Bronchial epithelial cell (primary cell): ENCODE results near the gene WFDC9. TPM values are rescaled to one million over a fixed set of nuclear protein-coding genes. Genes with fewer than 3 reads are reported as not detected.
"Not testable (repeated sequence)": the region's sequence is repeated elsewhere in the genome, so short reads cannot be mapped to it uniquely, and the experiment has no call there.

Source experiments
- DNase-seq: peaks from one replicate; pipeline ENCODE4 v3.0.0-alpha.2; 2010; ENCODE audit warnings: low read depth
- FAIRE-seq: peaks from 2 replicates; lab custom pipeline; 2011; peaks lifted over from hg19 to GRCh38; lab: Jason Lieb, UNC
- H3K27me3 ChIP-seq: 2 replicates; pipeline ENCODE4 v1.5.1; 2011; ENCODE audit warnings: low read length; ENCODE audit not compliant: control insufficient read depth, insufficient read depth
- H3K36me3 ChIP-seq: 2 replicates; pipeline ENCODE4 v1.5.1; 2011; ENCODE audit warnings: low read length; ENCODE audit not compliant: control insufficient read depth, insufficient read depth
- H3K4me3 ChIP-seq: 2 replicates; pipeline ENCODE4 v1.5.1; 2011; ENCODE audit warnings: mild to moderate bottlenecking, low read depth, low read length, control low read depth
- total RNA-seq: library from RNA; depleted of rRNA; stranded (reverse); fragments of >200 nt; gene quantifications from 2 replicates; pipeline ENCODE4 v1.2.1, GENCODE V29; 2014
- TF ChIP-seq, protein P1 (sequence below): IDR thresholded peaks from 2 replicates; pipeline ENCODE4 v1.5.1; 2011; ENCODE audit warnings: mild to moderate bottlenecking, moderate library complexity, low read length, control low read depth, inconsistent platforms; ENCODE audit not compliant: insufficient read depth, severe bottlenecking

Gene WFDC9
- not detected in 2 replicates for total RNA-seq

GRCh38 chr20:45631184-45631583, at the start of gene WFDC9:
Gene WFDC9, minus strand, starts transcription at chr20:45631284. Its CDS starts 21,103 bp downstream, at chr20:45610181.
- no peak for FAIRE-seq
- no peaks in the 10 kb centered on the region for H3K36me3 ChIP-seq
- TF ChIP-seq, protein P1, sequence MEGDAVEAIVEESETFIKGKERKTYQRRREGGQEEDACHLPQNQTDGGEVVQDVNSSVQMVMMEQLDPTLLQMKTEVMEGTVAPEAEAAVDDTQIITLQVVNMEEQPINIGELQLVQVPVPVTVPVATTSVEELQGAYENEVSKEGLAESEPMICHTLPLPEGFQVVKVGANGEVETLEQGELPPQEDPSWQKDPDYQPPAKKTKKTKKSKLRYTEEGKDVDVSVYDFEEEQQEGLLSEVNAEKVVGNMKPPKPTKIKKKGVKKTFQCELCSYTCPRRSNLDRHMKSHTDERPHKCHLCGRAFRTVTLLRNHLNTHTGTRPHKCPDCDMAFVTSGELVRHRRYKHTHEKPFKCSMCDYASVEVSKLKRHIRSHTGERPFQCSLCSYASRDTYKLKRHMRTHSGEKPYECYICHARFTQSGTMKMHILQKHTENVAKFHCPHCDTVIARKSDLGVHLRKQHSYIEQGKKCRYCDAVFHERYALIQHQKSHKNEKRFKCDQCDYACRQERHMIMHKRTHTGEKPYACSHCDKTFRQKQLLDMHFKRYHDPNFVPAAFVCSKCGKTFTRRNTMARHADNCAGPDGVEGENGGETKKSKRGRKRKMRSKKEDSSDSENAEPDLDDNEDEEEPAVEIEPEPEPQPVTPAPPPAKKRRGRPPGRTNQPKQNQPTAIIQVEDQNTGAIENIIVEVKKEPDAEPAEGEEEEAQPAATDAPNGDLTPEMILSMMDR = no peak
- no peak for DNase-seq
- no peak within 1 kb of the TSS for H3K4me3 ChIP-seq
- H3K27me3 ChIP-seq = peaks cover 1% of the 10 kb centered on the region

DNA sequence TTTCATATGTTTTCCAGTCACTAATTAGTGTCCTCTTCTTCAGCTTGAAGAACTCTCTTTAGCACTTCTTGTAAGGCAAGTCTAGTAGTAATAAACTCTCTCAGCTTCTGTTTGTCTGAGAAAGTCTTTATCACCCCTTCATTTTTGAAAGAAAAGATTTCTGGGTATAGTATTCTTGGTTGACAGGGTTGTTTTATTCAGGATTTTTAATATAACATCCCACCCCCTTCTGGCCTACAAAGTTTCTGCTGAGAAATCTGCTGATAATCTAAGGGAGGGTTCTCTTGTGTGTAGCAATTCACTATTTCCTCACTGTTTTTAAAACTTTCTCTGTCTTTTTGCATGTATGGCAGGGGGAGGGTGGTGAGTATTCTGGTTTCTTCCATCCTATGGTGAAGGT, 48.6 kb upstream of the WFDC9 start:
- H3K36me3 ChIP-seq = no peaks in the 10 kb centered on the region
- TF ChIP-seq, protein P1 = no peak
- FAIRE-seq = no peak
- H3K27me3 ChIP-seq = peaks cover 2% of the 10 kb centered on the region
- DNase-seq = no peak
- H3K4me3 ChIP-seq = no peak overlapping the region

DNA sequence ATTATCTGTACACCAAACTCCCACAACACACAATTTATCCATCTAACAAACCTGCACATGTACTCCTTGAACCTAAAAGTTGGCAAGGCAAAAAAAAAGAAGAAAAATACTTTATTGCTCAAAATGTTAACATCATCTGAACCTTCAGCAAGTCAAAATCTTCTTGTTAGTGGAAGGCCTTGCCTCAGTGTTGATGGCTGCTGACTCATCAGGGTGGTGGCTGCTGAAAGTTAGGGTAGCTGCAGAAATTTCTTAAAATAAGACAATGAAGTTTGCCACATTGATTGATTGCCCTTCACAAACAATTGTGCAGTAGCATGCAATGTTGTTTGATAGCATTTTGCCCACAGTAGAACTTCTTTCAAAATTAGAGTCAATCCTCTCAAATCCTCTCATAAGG, 41.7 kb upstream of the WFDC9 start:
- TF ChIP-seq, protein P1 = no peak
- Histone ChIP-seq H3K36me3 (no peaks in the 10 kb centered on the region), H3K4me3 (no peak overlapping the region), H3K27me3 (no peaks in the 10 kb centered on the region)
- FAIRE-seq (no peak), DNase-seq (no peak)

DNA sequence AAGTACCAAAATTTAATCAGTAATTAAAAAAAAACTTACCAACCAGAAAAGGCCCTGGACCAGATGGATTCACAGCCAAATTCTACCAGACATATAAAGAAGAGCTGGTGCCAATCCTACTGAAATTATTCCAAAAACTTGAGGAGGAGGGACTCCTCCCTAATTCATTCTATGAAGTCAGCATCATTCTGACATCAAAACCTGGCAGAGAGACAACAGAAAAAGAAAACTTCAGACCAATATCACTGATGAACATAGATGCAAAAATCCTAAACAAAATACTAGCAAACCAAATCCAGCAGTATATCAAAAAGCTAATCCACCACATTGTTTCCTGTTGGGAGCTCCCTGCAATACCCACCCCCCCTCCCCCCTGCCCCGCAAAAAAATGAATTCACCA, 39.1 kb upstream of the WFDC9 start, which contains the start of gene WFDC11:
WFDC11 (minus strand) TSS at position 101 of the 400 bp plus-strand sequence. CDS start 19,639 bp downstream, outside the sequence.
- Histone ChIP-seq H3K4me3 (no peak within 1 kb of the TSS), H3K27me3 (no peaks in the 10 kb centered on the region), H3K36me3 (no peaks in the 10 kb centered on the region)
- TF ChIP-seq, protein P1 = no peak
- DNase-seq (no peak), FAIRE-seq (no peak)

GRCh38 chr20:45657038-45657437, 26.0 kb upstream of the WFDC9 start:
- not testable (repeated sequence) for H3K27me3 ChIP-seq, H3K36me3 ChIP-seq, DNase-seq, FAIRE-seq, H3K4me3 ChIP-seq

- H3K36me3 ChIP-seq, DNase-seq, FAIRE-seq: not testable (repeated sequence)
Observed at GRCh38 chr20:45651726-45652125, 20.6 kb upstream of the WFDC9 start.

GRCh38 chr20:45649312-45649863, 18.3 kb upstream of the WFDC9 start:
- FAIRE-seq (no peak), DNase-seq (no peak)
- Histone ChIP-seq H3K36me3 (no peaks in the 10 kb centered on the region), H3K4me3 (no peak overlapping the region), H3K27me3 (no peaks in the 10 kb centered on the region)
- TF ChIP-seq, protein P1 = no peak

More at GRCh38 chr20:45651726-45652125, 20.6 kb upstream of the WFDC9 start:
- H3K27me3 ChIP-seq, H3K4me3 ChIP-seq: not testable (repeated sequence)
